DMS53 treated with DMSO at 0.1 percent for 48 hours (cell line): ENCODE results near the gene FSD2.
A peak's percentile ranks its signal among the peaks of the same experiment; 100 is the strongest.

ENCODE experiments used
- DNase-seq: peaks from one replicate; lab custom pipeline; 2025; ENCODE audit not compliant: unreplicated experiment; lab: John Stamatoyannopoulos, UW

Gene FSD2, protein sequence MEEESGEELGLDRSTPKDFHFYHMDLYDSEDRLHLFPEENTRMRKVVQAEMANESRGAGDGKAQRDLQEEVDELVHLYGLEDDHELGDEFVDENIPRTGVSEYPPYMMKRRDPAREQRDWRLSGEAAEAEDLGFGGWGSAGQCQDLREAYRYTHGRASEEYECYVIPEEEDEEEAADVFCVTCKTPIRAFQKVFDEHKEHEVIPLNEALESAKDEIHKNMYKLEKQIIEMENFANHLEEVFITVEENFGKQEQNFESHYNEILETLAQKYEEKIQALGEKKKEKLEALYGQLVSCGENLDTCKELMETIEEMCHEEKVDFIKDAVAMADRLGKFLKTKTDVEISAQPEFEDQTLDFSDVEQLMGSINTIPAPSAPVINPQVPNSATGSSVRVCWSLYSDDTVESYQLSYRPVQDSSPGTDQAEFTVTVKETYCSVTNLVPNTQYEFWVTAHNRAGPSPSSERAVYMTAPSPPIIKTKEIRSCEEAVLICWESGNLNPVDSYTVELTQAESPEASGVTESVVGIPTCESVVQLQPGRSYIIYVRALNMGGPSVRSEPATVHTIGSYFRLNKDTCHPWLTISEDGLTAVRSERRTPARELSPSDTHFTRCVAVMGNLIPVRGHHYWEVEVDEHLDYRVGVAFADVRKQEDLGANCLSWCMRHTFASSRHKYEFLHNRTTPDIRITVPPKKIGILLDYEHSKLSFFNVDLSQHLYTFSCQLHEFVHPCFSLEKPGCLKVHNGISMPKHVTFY

DNA sequence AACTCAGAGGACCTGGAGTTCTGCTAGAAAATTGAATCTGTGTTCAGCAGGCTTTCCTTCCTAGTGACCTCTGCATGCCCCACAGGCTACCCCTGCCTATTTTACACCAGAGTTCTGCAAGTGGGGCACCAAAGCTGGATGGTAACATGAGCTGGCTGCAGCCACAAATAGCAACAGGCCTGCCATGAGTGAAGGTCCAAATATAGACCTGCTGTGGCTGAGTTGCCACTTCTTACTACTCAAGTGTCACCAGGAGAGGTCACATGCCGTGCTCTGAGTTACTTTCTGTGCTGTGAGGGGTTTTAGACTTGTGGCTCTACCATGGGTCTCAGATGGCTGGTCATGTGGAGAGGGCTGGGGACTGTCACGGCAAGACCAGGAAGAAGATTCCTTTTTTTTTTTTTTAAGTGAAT is at the start of gene FSD2:
Gene FSD2 (minus strand): TSS at position 76 of the 413 bp plus-strand sequence. CDS start 18,679 bp downstream, outside the sequence.
- peak; percentile 24 for DNase-seq

DNA sequence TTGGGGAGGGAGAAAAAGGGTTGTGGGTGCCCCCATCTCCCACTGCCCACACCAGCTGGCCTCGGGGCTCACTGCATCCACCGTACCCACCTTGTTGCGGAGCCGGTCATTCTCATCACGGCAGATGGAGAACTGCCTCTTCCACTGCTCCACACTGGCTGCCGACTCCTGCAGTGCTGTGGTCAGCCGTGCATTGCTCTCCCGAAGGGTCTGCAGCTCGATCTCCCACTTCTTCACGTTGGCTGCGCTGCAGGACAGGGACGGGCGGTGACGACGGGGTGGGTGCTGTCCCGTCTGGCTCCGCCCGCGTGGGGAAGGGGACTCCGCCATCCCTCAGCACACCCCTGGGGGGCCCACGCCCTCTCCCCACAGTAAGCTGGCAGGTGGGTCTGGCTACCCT is 48.7 kb upstream of the FSD2 start:
- DNase-seq, result no peak

DNA sequence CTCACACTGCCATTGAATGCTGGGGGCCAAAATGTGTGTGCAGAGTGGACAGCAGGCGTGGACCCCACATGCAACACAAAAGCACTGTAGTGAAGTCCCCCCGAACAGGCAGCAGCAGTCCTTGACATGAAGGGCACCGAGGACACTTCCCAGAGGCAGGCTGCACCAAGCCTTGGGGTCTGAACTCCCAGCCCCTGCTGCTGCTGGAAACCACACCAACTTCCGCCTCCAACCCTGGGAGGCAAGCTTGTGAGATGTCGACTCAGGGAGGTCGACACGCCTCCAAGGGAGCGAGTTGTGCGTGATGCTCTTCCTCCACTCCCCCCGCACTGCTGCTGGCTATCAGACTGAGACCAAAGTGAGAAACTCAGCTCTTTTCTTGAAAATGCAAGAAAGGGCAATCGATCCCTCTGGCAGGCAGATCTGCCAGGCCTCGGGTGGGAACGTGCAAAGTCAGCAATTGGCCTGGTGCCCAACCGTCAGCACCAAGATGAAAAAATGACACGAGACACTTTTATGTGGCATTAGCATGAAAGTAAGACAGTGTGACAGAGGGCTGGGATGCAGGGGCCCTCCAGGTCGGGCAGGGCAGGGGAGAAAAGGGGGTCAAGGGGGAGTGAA is 47.2 kb upstream of the FSD2 start:
- no peak for DNase-seq

DNA sequence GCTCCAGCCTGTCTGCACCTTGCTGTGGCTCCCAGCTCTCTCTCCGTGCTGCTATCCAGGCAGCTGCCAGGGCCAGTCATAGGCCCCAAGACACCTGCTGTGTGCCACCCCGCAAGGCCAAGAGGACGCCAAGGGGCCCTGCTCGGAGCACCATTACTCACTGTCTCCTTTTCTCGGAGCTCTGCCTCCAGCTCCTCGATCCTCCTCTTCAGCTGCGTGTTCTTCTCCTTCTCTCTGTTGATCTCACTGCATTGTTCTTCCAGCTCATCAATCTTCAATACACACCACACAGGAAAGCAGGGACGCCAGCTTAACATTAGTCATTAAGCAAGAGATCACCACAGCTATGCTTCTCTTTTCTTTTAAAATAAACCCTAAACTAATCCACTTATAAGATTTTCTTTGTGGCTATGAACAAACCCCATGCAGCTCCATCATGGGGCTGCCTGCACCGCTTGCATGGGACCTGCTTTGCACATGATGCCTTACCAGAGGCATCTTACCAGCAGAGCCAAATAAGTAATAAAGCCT is 46.2 kb upstream of the FSD2 start:
- no peak for DNase-seq

DNA sequence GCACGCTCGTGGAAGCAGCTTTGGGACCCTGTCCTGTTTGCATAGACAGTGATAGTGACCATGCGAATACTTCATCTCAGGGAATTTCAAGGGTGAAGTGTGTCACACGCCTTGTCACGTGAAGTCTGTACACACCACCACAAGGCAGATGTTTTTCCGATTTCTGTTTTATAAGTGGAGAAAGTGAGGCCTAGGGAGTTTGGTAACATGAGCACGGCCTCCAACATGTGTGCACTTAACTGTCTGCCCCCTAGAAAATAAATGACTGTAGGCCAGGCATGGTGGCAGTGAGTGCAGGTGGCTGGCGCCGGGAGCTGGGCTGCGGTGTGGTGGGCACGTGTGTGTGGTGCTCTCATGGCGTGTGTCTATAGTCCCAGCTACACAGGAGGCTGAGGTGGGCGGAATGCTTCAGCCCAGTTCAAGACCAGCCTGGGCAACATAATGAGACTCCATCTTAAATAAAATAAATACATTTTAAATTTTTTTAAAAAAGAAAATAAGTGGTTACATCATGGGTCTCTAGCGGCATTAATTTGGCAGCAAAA is 45.5 kb upstream of the FSD2 start:
- DNase-seq, result no peak

DNA sequence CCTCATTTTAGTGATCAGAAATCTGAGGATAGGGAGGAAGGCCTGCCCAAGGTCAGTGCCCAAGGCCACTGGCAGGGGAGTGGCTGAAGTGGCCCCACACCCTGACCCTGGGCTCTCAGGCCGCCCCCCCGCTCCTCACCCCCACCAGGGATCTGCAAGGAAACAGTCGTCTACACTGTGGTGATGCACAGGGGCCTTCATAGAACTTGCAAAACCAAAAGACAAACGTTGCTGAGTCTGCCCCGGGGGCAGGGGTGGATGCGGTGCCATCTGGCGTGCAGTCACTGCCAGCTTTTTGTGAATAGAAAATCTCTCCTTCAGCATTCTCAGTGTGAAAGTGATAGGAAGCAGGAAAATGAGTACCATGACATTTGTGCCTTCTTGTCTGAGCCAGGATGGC is 44.9 kb upstream of the FSD2 start:
- DNase-seq, result no peak

DNA sequence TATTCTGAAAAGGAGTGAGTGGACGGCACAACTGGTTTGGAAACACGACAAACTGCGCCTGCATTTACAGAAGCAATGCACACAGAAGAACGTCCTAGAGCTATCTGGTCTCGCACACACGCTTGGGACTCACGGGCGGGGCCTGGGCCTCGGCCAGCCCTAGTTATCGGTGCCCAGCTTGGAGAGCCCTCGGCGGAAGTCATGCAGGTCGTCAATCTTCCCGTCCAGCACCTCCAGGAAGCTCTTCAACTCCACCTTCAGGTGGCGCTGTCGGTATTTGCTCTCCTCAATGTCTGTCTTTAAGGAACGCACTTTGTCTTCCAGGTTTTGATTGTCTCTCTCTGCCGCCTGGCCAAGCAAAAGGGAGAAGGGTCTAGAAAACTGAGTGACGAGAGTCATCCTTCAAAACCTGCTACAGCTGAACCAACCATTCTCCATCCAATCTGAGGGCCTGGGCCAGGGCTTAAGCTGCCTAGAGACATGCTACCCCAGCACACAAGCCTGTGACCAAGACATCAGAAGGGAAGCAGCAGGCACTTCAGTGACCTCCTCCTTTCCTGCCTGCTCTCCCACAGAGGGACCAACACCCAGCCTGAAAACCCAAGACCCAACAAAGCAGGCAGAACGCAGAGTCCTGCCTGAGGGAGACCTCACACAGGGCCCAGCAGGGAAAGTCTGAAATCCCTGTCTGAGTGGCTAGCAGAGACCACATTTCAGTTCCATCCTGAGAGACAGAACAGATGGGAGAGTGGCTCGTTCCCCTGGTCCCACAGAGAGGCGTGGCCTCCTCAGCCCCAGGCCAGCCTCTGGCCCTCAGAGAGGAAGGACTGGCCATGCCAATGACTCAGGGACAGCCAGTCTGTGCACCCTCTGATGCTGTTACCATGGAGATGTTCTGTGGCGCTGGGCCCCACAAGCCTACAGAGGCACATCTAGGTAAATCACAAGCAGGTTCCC is 44.0 kb upstream of the FSD2 start:
- DNase-seq, result peak; percentile 80

DNA sequence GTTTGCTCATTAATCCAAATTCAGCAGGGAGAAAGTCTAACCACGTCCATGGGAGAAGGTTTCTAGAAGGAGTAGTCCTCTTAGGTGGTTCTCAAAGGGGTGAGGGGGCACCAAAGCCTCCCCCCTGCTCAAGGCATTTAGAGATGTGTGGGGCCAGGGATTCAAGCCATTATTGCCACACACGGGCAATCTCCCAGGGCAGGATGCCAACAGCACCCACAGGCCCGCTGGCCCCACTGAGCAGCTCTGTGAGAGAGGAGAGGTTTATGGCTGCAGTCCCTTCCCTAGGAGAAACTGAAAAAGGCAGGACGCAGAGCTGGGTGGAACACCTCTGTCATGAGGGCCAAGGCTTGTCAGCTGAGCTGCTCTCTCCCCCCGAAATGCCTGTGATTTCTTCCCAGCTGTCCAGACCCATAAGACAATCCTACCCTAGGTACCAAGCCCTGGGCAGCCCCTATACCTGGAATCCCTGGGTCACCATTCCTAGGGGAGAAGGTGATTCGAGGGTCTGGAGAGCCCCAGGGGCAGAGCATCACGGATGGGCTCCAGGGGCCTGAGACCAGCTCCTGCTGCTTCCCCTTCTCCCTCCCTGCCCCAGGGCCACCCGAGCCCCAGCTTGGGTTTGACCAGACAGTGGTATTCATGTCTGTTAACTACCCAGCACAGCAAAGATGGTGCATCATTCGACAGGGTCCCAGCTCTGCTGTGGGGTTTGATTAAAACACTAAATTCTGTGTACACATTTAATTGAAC is 42.5 kb upstream of the FSD2 start:
- no peak for DNase-seq

DNA sequence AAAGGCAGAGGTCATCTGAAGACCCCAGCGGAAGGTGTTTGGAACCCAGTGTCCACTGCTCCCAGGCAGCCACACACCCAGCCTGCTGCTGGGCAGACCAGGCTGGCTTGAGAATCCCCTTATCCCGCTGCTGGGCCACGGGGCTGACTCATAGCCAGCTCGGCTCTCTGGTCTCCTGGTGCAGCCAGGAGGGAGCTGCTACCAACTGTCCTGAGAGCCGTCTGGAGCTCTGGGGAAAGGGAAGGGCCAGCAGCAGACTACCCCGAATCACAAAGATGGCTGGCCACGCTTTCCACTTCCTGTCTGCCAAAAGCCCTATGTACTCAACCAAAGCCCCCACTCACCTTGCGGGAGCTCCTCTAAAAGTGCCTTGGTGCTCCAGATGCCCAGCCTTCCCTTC is 41.8 kb upstream of the FSD2 start:
- DNase-seq, result no peak

DNA sequence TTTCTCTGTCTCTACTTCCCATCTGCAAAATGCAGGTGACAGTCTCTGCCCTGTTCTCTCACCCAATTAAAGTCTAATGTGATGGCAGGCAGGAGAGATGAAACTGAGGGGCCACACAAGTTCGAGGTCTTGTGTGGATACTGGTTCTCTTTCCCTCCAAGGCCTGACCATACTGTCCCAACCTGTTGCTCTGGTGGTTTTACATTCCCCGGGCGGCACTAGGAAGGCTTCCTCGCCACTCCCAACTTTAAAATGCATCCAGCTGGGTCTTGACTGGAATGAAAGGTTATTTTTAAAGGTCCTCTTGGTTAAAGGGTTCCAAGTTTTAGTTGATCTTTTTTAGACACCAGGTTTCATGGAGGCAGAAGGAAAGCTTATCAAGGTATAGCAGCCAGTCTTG is 40.8 kb upstream of the FSD2 start:
- no peak for DNase-seq

DNA sequence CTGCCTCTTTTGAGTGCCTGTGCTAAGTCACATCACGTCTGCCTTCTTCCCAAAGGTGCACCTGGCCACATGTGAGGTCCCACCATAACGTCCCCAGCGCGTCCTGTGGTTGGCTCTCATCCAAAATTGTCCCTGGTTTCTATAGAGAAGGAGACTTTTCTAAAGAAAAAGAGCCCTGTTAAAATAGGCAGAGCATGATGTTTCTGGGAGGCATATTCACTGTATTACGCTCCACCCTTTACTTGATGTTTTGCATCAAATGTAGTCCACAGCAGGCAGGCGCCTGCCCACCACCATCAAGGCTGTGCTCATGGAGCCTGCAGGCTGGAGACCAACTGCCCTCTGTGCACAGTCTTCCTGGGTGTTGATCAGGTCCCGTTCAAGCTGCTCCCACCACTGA is 39.8 kb upstream of the FSD2 start:
- no peak for DNase-seq

DNA sequence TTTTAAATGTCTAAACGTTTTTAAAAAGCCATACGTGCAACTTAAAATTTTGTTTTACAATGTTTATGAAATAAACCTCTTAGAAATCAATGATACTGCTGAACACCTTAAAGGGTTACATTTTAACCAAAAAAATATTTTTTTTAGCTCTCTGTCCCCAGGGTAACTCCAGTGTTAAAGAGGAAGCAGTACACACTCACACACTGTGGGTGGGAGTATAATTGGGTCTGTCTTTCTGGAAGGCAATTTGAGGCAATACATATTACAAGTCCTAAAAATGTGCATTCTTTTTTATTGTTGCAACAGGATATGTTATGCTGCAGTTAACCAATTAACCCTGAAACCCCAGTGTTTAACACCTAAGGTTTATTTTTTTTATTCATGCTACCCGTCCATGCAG is 37.7 kb upstream of the FSD2 start:
- no peak for DNase-seq

DNA sequence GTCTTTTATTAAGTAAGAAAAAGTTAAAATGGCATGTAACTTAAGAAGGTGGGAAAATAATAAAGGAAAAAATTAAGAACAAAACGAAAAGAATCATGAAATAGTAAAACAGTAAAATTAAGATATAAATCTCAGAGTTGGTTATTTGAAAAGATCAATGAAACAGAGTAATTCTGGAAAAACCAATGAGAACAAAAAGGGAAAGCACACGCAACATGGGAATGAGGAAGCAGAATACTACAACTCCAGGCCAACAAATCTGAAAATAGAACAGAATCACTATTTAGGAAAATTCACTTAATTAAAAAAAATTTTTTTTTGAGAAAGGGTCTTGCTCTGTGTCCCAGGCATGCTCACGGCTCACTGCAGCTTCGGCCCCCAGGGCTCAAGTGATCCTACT is 34.3 kb upstream of the FSD2 start:
- no peak for DNase-seq

DNA sequence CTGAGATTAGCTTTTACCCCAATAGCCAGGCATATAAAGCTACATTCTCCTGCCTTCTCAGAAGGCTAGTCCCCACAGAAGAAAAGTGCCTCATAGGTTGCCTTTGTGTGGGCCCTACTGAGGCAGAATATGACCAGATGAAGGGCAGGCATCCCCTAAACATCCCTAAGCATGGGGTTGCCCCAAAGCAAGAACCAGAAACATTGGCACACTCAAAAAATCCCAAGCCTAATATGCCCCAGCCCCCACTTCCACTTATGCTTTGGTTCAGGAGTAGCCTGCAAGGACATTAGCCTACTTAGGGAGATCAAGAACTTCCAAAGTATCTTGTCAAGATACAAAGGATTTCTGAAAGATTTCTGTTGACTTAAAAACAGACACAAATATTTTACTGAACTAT is 33.3 kb upstream of the FSD2 start:
- DNase-seq, result no peak

DNA sequence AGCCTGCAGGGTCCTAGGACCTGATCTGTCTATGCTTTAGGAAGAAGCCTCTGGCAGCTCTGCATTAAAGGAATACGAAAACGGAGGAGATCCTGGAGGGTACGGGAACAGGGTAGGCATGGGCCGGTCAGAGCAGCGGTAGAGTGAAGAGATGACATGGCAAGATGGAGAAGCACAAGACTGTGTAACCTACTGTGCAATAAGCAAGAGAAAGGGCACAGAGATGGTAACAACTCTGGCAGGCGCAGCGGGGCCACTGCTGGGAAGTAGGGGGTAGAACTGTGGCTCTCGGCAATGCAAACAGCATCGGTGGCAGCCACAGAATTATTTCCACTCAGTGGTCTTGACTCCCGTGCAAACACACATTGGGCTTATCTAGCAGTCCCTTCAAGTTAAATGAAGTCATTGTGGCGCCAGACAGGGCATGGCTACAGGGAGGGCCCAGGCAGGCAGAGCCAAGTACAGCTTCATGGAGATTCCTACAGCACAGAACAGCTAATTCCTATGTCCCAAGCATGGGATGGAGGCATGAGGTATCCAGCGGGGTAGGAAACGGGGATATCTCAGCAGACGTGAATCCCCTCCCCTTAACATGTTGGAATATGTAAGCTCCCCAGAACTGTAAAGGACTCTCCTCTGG is 32.3 kb upstream of the FSD2 start:
- no peak for DNase-seq

DNA sequence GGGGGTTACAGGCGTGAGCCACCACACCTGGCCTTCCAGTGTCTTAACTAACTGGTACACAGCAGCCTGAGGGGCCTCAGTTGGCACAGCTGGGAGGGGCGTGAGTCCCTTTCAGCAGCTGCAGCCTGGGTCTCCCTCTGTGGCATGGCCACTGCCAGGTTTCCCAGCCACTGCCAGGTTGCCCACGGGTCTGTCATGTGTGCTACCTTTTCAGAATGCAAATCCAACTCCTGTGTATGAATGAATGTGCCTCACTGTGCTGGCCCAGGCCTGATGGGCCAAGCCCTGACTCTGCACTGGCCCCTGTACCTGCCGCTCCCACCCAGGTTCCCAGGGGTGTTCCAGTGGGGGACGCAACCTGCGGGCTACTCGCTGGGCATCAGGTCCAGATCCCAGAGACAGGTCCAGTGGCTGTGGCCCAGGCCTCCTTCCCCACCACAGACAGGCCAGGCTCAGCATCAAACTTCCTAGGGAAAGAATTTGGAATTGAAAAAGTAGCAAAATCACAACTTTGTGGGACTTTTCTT is 29.6 kb upstream of the FSD2 start:
- DNase-seq, result no peak

DNA sequence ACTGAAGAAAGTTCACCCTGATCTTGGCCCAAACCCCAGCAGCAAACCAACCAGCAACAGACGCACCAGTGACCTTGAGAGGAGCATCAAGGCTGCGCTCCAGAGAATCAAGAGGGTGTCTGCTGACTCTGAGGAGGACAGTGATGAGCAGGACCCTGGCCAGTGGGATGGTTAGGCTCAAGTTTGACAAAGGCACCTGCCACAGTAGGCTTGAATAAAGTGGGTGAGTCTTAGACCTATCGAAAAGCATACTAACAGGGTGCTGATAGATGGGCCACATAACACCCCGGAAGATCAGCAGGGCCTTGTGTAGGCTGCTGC is 27.5 kb upstream of the FSD2 start:
- DNase-seq, result no peak

DNA sequence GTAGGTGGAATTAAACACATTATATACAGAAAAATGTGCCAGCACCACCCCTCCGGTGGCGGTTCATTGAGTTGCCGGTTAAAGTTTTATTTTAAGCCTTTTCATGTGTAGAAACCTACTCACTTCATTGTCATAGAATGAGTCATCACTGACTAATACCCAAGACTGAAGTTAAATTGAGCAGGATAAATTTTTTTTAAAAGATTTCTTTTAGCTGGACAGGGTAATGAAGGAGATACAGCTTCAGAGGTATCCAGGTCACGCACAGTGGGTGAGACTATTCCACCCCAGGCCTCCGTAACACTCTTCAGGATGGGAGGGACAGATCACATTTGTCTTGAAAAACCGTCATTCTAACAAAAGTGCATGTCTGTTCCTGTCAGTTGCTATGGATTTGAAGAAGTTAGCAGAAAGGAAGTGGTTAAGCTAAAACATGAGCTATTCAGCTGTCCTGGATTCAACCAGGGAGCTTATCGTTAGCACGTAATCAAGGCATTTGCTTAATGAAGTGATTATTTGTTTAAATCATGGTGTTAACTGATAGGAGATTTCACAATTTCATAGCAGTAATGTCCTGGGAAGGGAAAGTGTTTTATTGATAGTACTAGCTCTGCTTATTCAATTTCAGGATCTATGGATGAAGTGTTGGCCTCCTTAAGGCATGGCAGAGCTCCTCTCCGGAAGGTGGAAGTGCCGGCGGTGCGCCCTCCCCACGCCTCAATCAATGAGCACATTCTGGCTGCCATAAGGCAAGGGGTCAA is 26.9 kb upstream of the FSD2 start:
- DNase-seq, result no peak
